OCI-LY7 (cell line): ENCODE data around the gene PARD3. TPM values are rescaled to one million over a fixed set of nuclear protein-coding genes. Genes with fewer than 3 reads are reported as not detected.

Source experiments
- BruUV-seq: library from RNA; stranded (reverse); fragments of 400-500 nt; replicated peaks from 2 replicates; lab custom pipeline; 2021; lab: Mats Ljungman, UMichigan
- CTCF ChIA-PET: fragments of 300-600 bp; sonication (Branson Sonifier 250); formaldehyde crosslinking; loops from one replicate; lab custom pipeline; 2022; ENCODE audit warnings: antibody characterized with exemption; ENCODE audit not compliant: unreplicated experiment; lab: Charles Lee
- POLR2A ChIA-PET: fragments of 300-600 bp; sonication (Branson Sonifier 250); formaldehyde crosslinking; loops from one replicate; lab custom pipeline; 2022; ENCODE audit warnings: antibody characterized with exemption; lab: Charles Lee
- DNase-seq: peaks from one replicate; pipeline ENCODE4 v3.0.0-alpha.2; 2015; ENCODE audit warnings: low spot score
- H2AFZ ChIP-seq: fragments of 200-600 bp; sonication (generic), shearing (Covaris generic); 2 replicates; pipeline ENCODE4 v1.6.1; 2014; ENCODE audit warnings: mild to moderate bottlenecking, antibody characterized with exemption, low read length, moderate library complexity
- H3K27ac ChIP-seq: fragments of 200-600 bp; sonication (generic); 2 replicates; pipeline ENCODE4 v1.5.1; 2014; ENCODE audit warnings: mixed run types, low read depth, mild to moderate bottlenecking, moderate library complexity, low read length, inconsistent platforms; ENCODE audit not compliant: poor library complexity, severe bottlenecking
- H3K36me3 ChIP-seq: fragments of 200-600 bp; sonication (generic); 2 replicates; pipeline ENCODE4 v1.6.1; 2014; ENCODE audit warnings: mild to moderate bottlenecking, antibody characterized with exemption, low read length, moderate library complexity, mixed read lengths; ENCODE audit not compliant: insufficient read depth
- H3K4me1 ChIP-seq: fragments of 200-600 bp; sonication (generic); 2 replicates; pipeline ENCODE4 v1.5.1; 2014; ENCODE audit warnings: mild to moderate bottlenecking, low read length; ENCODE audit not compliant: insufficient read depth, poor library complexity, severe bottlenecking
- H3K4me2 ChIP-seq: fragments of 200-600 bp; sonication (generic); 2 replicates; pipeline ENCODE4 v1.6.1; 2014; ENCODE audit warnings: mild to moderate bottlenecking, low read length
- H3K4me3 ChIP-seq: fragments of 200-600 bp; sonication (generic); 2 replicates; pipeline ENCODE4 v1.5.1; 2014; ENCODE audit warnings: mild to moderate bottlenecking, low read depth, low read length; ENCODE audit not compliant: poor library complexity, severe bottlenecking
- H3K79me2 ChIP-seq: fragments of 200-600 bp; sonication (generic); 2 replicates; pipeline ENCODE4 v1.6.1; 2016; ENCODE audit warnings: low read depth, mild to moderate bottlenecking, low read length, moderate library complexity, mixed read lengths; ENCODE audit not compliant: insufficient read depth
- H3K9me2 ChIP-seq: fragments of 200-600 bp; sonication (generic); 2 replicates; pipeline ENCODE4 v1.6.1; 2016; ENCODE audit warnings: mild to moderate bottlenecking, low read length, mixed read lengths; ENCODE audit not compliant: insufficient read depth
- H3K9me3 ChIP-seq: fragments of 200-600 bp; sonication (generic); 2 replicates; pipeline ENCODE4 v1.6.1; 2014; ENCODE audit warnings: mild to moderate bottlenecking, mixed run types, low read length, mixed read lengths
- H4K20me1 ChIP-seq: fragments of 200-600 bp; sonication (generic); 2 replicates; pipeline ENCODE4 v1.6.1; 2014; ENCODE audit warnings: mild to moderate bottlenecking, antibody characterized with exemption, low read length, moderate library complexity, mixed read lengths; ENCODE audit not compliant: insufficient read depth
- EZH2phosphoT487 ChIP-seq: fragments of 200-600 bp; sonication (generic); IDR thresholded peaks from 2 replicates; pipeline ENCODE4 v1.6.1; 2018; ENCODE audit warnings: low read depth, borderline replicate concordance, mild to moderate bottlenecking, mixed run types, antibody characterized with exemption, low read length, moderate library complexity, mixed read lengths
- intact Hi-C: fragments of 100-400 bp; cut with micrococcal nuclease; formaldehyde crosslinking; loops from one replicate; pipeline ENCODE4 v1.10.0; 2022; ENCODE audit not compliant: unreplicated experiment
- total RNA-seq, 2 experiments: library from RNA; depleted of rRNA in 1 of 2; stranded (reverse); fragments of >200 nt in 1 of 2; shearing (Covaris generic) in 1 of 2; gene quantifications; 2 replicates each; pipeline ENCODE4 v1.2.3, GENCODE V29; 2014 to 2022
- TF ChIP-seq, protein P1 (sequence below): fragments of 200-600 bp; sonication (generic); conservative IDR thresholded peaks from 2 replicates; pipeline ENCODE4 v1.5.1; 2014; ENCODE audit warnings: mild to moderate bottlenecking, antibody characterized with exemption, low read length, moderate library complexity, mixed read lengths

Gene PARD3
- total RNA-seq, 2 experiments from 2014 or later, result not detected

GRCh38 chr10:34433241-34434076, 381.6 kb downstream of the PARD3 start:
- H3K4me2 ChIP-seq, result no peak overlapping the region
- H3K36me3 ChIP-seq, result no peaks in the 10 kb centered on the region
- H3K9me2 ChIP-seq, result no peaks in the 10 kb centered on the region
- no peak overlapping the region for H3K27ac ChIP-seq
- no peak overlapping the region for H2AFZ ChIP-seq
- BruUV-seq, result no TSS peak
- no peaks in the 10 kb centered on the region for H3K9me3 ChIP-seq
- H3K4me3 ChIP-seq, result no peak overlapping the region
- DNase-seq, result no peak
- H3K79me2 ChIP-seq, result no peaks in the 10 kb centered on the region
- H4K20me1 ChIP-seq, result no peaks in the 10 kb centered on the region
- TF ChIP-seq, protein P1, sequence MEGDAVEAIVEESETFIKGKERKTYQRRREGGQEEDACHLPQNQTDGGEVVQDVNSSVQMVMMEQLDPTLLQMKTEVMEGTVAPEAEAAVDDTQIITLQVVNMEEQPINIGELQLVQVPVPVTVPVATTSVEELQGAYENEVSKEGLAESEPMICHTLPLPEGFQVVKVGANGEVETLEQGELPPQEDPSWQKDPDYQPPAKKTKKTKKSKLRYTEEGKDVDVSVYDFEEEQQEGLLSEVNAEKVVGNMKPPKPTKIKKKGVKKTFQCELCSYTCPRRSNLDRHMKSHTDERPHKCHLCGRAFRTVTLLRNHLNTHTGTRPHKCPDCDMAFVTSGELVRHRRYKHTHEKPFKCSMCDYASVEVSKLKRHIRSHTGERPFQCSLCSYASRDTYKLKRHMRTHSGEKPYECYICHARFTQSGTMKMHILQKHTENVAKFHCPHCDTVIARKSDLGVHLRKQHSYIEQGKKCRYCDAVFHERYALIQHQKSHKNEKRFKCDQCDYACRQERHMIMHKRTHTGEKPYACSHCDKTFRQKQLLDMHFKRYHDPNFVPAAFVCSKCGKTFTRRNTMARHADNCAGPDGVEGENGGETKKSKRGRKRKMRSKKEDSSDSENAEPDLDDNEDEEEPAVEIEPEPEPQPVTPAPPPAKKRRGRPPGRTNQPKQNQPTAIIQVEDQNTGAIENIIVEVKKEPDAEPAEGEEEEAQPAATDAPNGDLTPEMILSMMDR, result no peak
- no peak for TF ChIP-seq EZH2phosphoT487
- H3K4me1 ChIP-seq, result no peaks in the 10 kb centered on the region
- ChIA-PET CTCF (no interaction called here), POLR2A (no interaction called here)
- intact Hi-C loops, result no loop called here

DNA sequence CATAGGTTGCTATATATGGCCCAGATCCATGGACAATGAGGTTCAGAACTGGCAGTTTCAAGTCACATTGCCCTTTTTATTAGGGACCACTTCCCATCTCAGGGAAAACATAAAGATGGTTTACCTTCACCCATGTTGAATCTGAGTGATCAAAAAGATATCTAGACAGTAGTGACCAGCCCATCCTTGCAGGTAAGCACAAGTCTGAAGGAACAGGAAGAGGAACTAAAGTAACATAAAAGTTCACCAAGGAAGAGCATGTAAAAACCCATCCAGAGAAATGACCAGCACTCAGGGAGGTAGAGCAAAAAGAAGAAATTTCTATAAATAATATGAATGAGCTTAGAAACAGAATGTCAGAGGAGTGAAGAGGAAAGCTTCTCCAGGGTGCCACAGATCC, 382.5 kb downstream of the PARD3 start:
- Histone ChIP-seq H3K36me3 (no peaks in the 10 kb centered on the region), H4K20me1 (no peaks in the 10 kb centered on the region), H3K4me3 (no peak overlapping the region), H3K27ac (no peak overlapping the region), H3K79me2 (no peaks in the 10 kb centered on the region), H2AFZ (no peak overlapping the region), H3K4me2 (no peak overlapping the region), H3K9me3 (no peaks in the 10 kb centered on the region), H3K4me1 (no peaks in the 10 kb centered on the region), H3K9me2 (no peaks in the 10 kb centered on the region)
- intact Hi-C loops, result no loop called here
- DNase-seq, result no peak
- ChIA-PET POLR2A (no interaction called here), CTCF (no interaction called here)
- no TSS peak for BruUV-seq
- TF ChIP-seq, protein P1, result no peak
- no peak for TF ChIP-seq EZH2phosphoT487

GRCh38 chr10:34430685-34431084, 384.4 kb downstream of the PARD3 start:
- ChIA-PET POLR2A (no interaction called here), CTCF (no interaction called here)
- H3K4me1 ChIP-seq, result no peaks in the 10 kb centered on the region
- H3K36me3 ChIP-seq, result no peaks in the 10 kb centered on the region
- H3K4me3 ChIP-seq, result no peak overlapping the region
- H4K20me1 ChIP-seq, result no peaks in the 10 kb centered on the region
- intact Hi-C loops, result no loop called here
- H3K9me3 ChIP-seq, result no peaks in the 10 kb centered on the region
- no TSS peak for BruUV-seq
- H3K9me2 ChIP-seq, result no peaks in the 10 kb centered on the region
- H3K27ac ChIP-seq, result no peak overlapping the region
- no peak for DNase-seq
- no peak overlapping the region for H2AFZ ChIP-seq
- H3K79me2 ChIP-seq, result no peaks in the 10 kb centered on the region
- no peak for TF ChIP-seq EZH2phosphoT487
- TF ChIP-seq, protein P1, result no peak
- no peak overlapping the region for H3K4me2 ChIP-seq
